HG03025 (cell line): ENCODE data around the gene SNHG17.
"Not testable (repeated sequence)": the region's sequence is repeated elsewhere in the genome, so short reads cannot be mapped to it uniquely, and the experiment has no call there.

Experiments used
- ATAC-seq: cut with Tn5 transposase; IDR thresholded peaks from one replicate; pipeline ENCODE4 v1.9.1; 2021; ENCODE audit warnings: mild to moderate bottlenecking, moderate library complexity; ENCODE audit not compliant: unreplicated experiment, low FRiP score

The SNHG17 gene

DNA sequence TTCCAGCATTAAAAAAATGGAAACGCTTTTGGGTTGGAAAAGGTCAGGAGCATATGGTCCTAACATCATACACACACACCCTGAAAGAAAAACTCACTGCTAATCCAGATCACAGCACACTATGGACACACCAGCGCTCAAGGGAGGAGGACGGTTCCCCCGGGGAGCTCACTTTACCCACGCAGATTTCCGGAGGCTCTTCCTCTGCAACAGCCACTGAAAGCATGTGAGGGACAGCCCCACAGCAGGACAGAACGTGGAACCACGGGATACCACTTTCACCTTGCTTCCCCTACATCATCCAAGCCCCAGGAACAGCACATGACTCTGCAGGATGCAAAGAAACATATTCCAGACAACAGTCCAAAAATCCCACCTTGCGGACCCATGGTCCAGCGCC is 13.2 kb downstream of the SNHG17 start:
- ATAC-seq = no peak

DNA sequence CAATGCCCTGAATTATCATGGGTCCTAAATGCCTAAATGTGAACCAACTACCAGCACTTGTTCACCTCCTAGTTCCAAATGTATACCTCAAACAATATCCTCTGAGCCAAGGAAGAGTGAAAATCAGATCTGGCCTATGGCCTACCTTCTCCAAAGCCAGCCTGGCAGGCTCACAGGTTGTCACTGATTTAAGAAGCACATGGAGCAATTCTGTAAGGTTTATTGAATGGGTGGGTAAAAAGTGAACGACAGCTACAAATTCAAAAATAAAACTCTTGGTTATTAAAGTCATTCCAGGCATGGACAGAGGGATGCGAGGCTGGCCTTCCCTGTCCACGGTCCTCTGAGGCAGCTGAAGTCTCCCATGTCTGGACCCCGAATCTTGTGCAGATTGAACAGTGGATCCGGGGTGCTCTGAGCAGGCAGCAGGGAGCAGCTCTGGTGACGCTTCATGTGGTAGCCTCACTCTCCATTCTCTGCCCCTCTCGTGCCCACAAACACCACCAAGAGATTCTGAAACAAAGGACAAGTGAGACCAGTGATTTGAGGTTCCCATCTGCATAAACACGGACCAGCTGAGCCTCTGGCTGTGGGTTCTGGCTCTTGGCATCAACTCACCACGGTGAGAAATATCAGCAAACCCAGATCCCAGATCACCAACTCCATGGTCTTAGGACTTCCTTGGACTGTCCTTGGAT is 14.6 kb downstream of the SNHG17 start:
- ATAC-seq = no peak

DNA sequence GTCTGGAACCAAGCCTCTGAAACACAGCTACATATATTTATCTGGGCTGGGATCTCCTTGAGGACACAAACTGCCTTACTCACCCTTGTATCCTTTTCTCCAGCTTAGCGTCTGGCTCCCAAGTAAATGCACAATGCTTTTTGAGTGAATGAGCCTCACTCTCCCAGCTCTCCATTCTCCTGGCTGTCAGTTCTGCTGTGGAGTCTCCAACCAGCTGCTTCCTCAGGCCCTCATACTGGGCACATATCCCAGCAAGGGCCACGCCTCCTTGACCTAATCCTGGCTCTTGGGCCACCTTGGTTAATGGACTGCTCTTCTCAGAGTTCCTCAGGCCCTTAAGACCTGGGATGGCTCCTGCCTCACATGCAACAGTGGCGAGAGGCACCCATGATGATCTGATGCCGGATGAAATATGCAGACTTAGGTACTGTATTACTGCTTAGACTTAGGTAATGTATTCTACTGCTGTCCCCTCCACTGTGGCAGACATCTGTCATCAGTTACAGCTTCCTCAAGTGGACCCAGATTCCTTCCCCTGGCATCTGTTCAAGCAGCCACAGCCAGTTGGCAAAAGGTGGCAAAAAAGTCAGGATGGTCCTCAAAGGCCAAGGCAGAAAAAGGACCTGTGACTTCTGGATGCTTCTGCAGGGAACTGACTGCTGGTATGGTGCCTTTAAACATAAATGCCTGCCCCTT is 16.5 kb downstream of the SNHG17 start:
- ATAC-seq = no peak

DNA sequence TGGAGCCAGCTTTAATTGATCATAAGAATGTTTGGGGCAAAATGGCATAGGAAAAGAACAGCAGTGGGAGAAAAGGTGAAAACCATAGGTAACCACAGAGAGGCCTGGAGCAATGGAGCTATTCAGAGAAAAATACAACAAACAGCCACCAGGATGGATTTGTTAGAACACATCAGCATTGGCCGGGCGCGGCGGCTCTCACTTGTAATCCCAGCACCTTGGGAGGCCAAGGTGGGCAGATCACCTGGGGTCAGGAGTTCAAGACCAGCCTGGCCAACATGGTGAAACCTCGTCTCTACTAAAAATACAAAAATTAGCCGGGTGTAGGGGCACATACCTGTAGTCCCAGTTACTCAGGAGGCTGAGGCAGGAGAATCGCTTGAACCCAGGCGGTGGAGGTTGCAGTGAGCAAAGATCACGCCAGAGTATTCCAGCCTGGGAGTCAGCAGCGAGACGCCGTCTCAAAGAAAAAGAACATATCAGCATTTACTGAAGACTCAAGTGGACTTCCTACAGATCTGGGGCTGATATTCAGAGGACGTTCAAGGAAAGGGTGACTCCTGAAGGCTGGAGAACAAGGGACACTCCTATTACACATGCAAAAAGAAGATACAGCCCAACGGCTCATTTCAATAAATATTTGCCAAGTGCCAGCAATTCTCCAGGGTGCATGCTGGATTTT is 20.2 kb downstream of the SNHG17 start:
- no peak for ATAC-seq

DNA sequence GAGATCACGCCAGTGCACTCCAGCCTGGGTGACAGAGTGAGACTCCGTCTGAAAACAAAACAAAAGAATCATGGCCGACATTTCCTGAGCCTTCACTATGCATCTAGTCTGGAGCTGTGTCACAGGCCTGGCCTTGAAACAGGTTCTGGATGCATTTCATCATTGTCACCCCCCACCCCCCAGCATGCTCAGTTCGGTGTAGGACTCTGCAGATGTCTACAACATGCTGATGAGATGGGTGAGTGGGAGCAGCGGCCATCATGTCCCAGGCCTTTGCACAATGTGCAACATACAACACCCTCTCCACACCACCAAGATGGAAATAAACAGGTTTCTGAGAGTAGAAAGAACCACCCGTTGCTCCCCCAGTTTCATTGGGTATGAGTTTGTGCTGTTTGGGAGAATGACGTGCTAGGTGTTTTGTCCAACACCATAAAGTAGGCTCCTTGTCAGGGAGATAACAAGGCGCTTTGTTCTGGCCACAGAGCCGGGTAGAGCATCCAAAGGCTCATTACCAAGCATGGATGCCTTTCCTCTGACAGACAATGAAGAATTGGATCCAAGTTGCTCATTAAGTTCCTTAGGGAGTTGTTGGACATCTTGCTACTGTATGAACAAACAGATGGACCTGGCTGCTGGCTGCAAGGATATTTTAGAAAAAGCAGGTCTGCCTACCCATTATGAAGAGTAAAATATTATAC is 22.1 kb downstream of the SNHG17 start:
- no peak for ATAC-seq

DNA sequence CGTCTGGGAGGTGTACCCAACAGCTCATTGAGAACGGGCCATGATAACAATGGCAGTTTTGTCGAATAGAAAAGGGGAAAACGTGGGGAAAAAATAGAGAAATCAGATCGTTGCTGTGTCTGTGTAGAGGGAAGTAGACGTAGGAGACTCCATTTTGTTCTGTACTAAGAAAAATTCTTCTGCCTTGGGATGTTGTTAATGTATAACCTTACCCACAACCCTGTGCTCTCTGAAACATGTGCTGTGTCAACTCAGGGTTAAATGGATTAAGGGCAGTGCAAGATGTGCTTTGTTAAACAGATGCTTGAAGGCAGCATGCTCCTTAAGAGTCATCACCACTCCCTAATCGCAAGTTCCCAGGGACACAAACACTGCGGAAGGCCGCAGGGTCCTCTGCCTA is 27.3 kb downstream of the SNHG17 start:
- not testable (repeated sequence) for ATAC-seq

DNA sequence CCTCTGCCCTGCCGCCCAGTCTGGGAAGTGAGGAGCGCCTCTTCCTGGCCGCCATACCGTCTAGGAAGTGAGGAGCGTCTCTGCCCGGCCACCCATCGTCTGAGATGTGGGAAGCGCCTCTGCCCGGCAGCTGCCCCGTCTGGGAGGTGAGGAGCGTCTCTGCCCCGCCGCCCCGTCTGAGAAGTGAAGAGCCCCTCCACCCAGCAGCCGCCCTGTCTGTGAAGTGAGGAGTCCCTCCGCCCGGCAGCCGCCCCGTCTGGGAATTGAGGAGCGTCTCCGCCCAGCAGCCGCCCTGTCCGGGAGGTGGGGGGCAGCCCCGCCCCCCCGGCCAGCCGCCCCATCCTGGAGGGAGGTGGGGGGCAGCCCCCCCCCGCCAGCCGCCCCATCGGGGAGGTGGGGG is 27.8 kb downstream of the SNHG17 start:
- ATAC-seq = no peak

DNA sequence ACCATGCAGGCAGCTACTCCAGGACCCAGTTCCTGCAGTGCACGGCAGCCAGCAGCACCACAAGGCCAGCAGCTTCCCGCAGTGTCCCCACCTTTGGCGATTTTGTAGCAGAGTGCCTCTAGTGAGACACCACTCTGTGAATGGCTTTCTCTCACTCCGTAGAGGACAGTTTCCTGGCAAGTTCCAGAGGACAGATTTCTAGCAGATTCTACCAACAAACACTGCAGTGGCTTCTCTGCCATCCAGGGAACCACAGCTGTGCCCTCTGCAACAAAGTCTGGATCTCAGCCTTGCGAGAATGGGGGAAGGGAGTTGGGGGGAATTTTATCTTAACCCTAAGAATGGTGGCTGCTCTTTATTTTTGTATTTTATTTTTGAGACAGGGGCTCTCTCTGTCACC is 28.7 kb downstream of the SNHG17 start:
- ATAC-seq = no peak

DNA sequence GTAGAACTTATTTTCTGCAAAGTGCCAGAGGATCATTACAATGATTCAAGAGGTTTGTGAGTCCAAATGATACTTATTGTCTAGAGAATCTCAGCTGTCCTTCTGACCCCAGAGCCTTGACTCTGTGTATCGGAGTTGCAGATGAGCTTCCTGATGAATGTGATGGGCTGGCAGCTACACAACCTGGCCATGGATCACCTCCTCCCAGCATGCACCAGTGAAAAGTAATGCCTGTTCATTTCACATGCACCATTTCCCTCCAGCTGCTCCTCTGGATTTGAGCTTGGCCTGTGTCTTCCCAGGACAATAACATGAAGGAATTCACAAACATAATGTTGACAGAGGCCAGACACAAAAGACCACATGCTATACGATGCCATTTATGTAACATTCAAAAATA is 30.0 kb downstream of the SNHG17 start:
- no peak for ATAC-seq

DNA sequence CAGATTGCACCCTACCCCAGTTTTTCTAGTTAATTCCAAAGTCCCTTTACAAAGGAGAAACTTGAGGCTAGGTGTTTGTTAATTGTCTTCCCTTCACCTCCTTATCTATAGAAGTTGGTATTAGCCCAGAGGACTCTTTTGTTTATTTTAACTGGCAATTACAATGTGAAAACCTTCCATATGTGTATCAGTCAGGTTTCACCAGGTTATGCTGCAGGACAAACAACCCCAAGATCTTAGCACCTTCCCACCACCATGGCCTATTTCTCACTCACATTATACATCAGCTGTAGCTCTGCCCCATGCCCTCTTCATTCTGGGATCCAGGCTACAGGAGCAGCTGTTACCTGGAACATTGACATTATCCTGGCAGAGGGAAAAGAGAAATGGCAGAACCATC is 31.1 kb downstream of the SNHG17 start:
- ATAC-seq = no peak

DNA sequence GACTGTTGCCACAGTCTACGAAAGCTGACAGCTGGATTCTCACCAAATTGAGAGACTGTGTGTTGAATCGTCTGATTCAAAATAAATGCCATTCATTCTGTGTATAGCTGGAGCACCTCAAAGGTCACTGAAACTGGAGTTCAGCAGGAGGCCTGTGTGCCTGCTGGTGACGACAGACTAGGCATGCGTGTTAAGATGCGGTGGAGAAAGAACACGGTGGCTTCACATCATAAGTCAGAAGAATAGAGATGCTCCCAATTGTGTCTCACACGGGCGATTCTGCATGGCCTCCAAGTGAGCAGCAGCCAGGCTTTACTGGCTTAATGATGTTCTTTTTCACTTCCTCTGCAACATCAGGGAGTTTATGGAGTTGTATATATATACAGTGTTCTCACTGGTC is 32.3 kb downstream of the SNHG17 start:
- no peak for ATAC-seq

DNA sequence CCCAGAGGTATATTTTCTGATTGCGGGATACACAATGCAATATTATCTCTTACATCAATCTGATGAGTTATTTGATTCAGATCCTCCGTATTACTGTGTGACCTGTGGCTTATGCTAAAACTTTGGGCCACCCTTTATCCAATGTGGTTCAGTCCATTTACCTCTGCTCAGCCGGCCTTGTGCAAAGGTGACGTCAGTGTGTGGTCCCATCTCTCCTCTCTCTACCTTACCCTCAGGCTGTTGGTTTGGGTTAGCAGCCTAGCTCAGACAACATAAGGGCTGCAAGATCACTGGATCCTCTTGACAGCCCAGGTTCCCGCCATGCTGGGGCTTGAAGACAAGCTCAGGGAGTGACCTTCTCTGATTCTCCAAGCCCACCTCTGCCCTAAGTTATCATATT is 33.0 kb downstream of the SNHG17 start:
- no peak for ATAC-seq

DNA sequence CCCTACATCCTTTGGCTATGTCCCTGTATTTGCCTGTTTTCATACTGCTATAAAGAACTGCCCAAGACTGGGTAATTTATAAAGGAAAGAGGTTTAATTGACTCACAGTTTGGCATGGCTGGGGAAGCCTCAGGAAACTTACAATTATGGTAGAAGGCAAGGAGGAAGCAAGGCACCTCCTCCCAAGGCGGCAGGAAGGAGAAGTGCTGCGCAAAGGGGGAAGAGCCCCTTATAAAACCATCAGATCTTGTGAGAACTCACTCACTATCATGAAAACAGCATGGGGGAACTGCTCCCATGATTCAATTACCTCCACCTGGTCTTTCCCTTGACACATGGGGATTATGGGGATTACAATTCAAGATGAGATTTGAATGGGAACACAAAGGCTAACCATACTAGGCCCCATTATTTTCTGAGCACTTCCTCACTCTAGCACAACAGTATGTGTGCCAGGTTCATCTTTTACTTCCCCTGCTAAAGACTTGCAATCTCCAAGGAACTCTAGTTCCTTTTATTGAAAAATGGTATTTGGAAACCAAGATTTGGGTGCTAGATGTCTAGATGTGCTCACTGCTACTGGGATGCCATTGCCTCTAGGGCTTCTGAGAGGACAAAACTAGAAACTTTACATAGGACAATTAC is 39.3 kb downstream of the SNHG17 start:
- not testable (repeated sequence) for ATAC-seq

DNA sequence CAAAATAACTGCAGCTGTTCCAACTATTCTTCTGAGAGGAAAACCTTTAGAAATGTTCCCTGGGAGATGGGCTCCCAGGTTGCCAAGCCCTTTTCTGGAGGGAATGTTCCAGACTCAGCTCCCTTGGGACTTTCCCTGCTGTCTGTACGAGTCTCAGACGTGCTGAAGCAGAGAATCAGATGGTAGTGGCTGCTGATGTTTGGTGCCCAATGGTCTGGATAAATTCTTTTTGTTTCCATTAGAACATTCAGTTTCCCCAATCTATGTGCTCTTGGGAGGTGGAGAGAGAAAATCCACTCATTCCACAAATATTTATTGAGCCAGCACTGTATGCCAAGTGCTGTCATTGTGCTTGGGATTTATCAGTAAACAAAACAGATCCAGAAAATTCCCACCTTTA is 40.0 kb downstream of the SNHG17 start:
- no peak for ATAC-seq

DNA sequence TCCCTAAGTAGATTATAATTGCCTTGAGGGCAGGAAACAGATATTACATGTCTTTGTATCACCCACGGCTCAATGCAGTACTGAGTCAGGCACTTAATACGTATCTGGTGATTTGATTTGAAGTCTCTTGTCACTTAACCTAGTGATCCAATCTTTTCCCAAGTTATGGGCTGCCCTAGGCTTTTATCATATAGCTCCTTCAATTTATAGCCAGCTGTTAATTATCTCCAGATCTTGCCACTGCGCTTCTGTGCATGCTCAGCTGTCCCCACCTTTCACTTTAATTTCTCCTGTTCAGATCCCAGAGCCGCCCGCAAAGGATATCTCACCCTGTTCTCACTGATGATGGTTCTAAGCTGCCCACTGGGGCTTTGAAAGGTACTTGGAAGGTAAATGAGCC is 41.9 kb downstream of the SNHG17 start:
- ATAC-seq = no peak

DNA sequence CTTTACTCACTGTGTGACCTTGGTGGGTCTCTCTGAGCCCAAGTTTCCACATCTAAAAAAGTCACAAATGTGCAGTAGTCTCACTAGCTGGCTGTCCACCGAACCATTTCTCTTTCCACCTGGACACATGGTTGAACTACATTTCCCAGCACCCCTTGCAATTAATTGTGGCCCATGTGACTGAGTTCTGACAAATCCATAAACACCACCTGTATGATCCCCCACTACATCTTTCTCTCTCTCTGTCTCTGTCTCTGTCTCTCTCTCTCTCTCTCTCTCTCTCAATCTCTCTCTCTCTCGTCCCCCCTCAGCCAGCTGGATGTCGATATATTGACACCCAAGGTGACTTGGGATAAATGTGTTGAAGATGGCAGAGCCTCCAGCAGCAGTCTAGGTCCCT is 42.8 kb downstream of the SNHG17 start:
- no peak for ATAC-seq

DNA sequence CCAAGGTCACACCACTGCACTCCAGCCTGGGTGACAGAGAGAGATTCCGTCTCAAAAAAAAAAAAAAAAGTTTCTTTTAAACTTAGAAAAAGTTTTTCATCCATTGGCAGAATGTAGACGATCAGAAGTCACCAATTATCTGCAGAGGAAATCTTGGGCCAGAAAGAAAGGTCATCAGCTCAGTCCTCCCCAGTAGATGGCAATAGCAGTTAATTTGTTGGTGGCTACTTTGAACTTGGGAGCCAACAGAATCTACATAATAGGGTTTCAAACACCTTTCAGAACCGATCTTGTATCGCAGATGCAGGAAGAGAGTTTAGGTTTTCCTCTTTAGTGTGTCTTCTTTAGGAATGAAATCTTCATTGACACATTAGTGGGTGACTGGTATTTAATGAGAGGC is 47.2 kb downstream of the SNHG17 start:
- ATAC-seq = no peak

DNA sequence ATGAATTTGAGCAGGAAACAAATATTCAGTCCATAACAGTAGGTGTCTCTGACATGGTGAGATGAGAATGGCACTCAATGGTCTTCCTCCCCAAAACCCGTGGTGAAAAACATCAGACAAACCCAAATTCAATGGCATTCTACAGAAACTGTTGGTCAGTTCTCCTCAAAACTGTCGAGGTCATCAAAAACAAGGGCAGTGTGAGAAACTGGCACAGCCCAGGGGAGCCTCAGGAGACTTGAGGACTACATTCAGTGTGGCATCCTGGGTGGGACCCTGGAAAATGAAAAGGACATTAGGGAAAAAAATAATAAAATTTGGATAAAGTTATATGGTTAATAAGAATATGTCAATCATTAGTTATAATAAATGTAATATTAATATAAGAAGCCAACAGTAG is 48.3 kb downstream of the SNHG17 start:
- no peak for ATAC-seq

DNA sequence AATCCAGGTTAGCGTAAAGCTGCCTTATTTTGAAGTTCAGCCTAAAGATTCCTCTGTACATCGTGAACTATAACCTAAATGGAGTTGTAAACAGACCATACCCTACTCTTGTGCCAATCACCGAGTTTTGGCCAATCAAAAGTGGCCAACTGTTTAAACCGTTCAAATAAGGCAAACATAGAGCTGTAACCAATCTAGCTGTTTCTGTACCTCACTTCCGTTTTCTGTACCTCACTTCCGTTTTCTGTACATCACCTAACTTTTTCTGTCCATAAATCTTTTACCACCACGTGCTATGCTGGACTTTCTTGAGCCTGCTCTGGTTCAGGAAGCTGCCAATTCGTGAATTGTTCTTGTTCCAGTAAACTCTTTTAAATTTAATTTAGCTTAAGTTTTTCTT is 49.1 kb downstream of the SNHG17 start:
- no peak for ATAC-seq

DNA sequence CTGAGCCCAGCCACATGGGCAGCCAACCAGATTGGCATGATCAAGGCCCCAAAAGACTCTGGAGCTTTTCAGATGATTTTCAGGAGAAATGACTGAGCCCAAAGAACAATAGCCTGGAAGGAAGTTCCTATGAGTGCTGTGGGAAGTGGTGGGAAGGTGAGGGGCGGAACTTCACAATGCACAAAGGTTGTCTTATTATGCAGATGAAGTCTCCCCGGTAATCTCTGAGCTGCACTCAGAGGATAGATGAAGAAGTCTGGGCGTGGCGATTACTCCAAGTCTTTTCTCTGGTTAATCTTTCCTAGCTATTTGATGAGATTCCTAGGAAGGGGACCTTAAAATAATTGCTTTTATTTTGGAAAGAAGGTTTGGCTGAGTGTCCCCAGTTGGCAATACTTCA is 52.0 kb downstream of the SNHG17 start:
- no peak for ATAC-seq

DNA sequence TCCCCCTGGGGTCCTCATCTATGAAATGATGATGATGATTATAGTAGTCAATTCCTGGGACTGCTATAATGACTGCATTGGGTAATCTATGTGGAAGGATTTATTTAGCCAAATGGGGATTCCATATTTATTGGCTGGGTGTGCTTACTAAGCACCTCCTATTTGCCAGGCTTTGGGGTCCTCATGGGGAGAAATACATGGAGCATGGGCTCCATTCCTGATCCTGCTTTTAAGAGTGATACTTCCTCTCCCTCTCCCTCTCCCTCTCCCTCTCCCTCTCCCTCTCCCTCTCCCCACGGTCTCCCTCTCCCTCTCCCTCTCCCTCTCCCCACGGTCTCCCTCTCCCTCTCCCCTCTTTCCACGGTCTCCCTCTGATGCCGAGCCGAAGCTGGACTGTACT is 57.3 kb downstream of the SNHG17 start:
- ATAC-seq = not testable (repeated sequence)
